Stomach (tissue), 4 donors: Measurements from ENCODE around the gene NAPB.

Source experiments
- EP300 ChIP-seq: sonication (generic); formaldehyde crosslinking; IDR thresholded peaks from one replicate; pipeline ENCODE4 v1.6.1; 2017; ENCODE audit warnings: antibody characterized with exemption
- POLR2A ChIP-seq, 4 donors: fragments of 450-650 bp; IDR thresholded peaks; one replicate each; pipeline ENCODE4 v1.6.1; 2016; ENCODE audit warnings: antibody characterized with exemption in 4 of 4, control low read depth in 2 of 4, mild to moderate bottlenecking in 1 of 4, moderate library complexity in 1 of 4
- POLR2AphosphoS5 ChIP-seq, 3 donors: sonication (generic); formaldehyde crosslinking; IDR thresholded peaks; one replicate each; pipeline ENCODE4 v1.6.1; 2016; ENCODE audit warnings: antibody characterized with exemption in 3 of 3

DNA sequence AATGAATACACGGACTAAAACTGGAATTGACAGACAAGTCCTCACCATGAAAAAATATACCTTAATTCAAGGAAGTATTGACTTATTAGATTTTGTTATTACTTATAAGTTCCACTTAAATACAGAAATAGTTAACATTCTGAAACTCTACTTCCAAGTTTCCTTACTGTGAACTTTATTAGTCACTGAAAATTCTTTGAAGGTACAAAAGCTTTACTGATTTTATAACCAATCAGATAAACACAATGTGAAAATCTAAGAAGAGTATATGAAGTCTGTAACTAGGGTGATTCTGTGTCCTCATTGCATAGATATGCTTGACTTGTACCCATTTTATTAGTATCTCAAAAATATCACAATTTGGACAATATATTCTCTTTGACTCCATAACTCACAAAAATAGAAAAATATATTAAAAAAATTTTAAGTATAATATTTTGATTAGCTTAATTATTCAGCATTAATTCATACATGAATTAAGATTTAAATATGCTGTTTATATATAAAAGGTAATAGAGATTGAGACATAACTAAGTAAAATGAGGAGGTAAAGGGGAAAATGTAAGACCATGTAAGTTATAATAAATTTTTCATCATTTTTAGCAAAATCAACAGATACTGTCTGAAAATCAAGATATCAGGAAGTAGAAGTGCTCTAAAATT is 6.6 kb downstream of the NAPB start:
- TF ChIP-seq EP300 (no peak), POLR2AphosphoS5 (IDR thresholded peaks at IDR 0.05) (no peak), POLR2A (IDR thresholded peaks at IDR 0.05) (no peak)
